Measurements from ENCODE around the gene CPED1.

GRCh38 chr7:121271098-121271497 is 282.6 kb downstream of the CPED1 start:
- TF ChIP-seq CTCF (conservative IDR thresholded peaks at IDR 0.05; ENCODE audit: low read depth in 2 of 2) (no peak), EZH2 (IDR thresholded peaks at IDR 0.05; ENCODE audit: low read depth, unreplicated experiment) (no peak), EZH2phosphoT487 (IDR thresholded peaks at IDR 0.05; ENCODE audit: unreplicated experiment) (no peak)

Data from GM23338 (cell line).